Kidney (tissue), 14 donors: ENCODE data around the gene EHD3. TPM values are rescaled to one million over a fixed set of nuclear protein-coding genes. Genes with fewer than 3 reads are reported as not detected.
"Not testable (repeated sequence)": the region's sequence is repeated elsewhere in the genome, so short reads cannot be mapped to it uniquely, and the experiment has no call there.

Source experiments
- DNase-seq, 5 donors: peaks; one replicate each; pipeline ENCODE4 v3.0.0-alpha.2; 2013 to 2020
- FAIRE-seq: peaks from 2 replicates; lab custom pipeline; 2012; peaks lifted over from hg19 to GRCh38; lab: Jason Lieb, UNC
- H3K27ac ChIP-seq, 2 donors: one replicate each; pipeline ENCODE4 v1.7.0; 2013; ENCODE audit warnings: low read depth in 2 of 2, low read length in 2 of 2, inconsistent platforms in 1 of 2
- H3K27me3 ChIP-seq: one replicate; pipeline ENCODE4 v1.7.1; 2013; ENCODE audit warnings: low read length, inconsistent platforms; ENCODE audit not compliant: control insufficient read depth, insufficient read depth
- H3K36me3 ChIP-seq, 3 donors: one replicate each; pipeline versions ENCODE4 v1.7.0 to v1.7.1; 2013; ENCODE audit warnings: low read length in 3 of 3, control low read depth in 1 of 3, inconsistent platforms in 1 of 3; ENCODE audit not compliant: insufficient read depth in 3 of 3, control insufficient read depth in 2 of 3
- H3K4me1 ChIP-seq, 3 donors: one replicate each; pipeline versions ENCODE4 v1.7.0 to v1.7.1; 2013; ENCODE audit warnings: low read length in 3 of 3, inconsistent platforms in 1 of 3, low read depth in 1 of 3; ENCODE audit not compliant: control insufficient read depth in 2 of 3, insufficient read depth in 2 of 3
- H3K4me3 ChIP-seq, 3 donors: one replicate each; pipeline versions ENCODE4 v1.7.0 to v1.8.1; 2013; ENCODE audit warnings: low read length in 3 of 3, control low read depth in 1 of 3, inconsistent platforms in 1 of 3
- H3K9ac ChIP-seq, 3 donors: one replicate each; pipeline versions ENCODE4 v1.7.0 to v1.7.1; 2013; ENCODE audit warnings: low read length in 3 of 3, control low read depth in 1 of 3, inconsistent platforms in 1 of 3
- H3K9me3 ChIP-seq, 3 donors: one replicate each; pipeline versions ENCODE4 v1.7.0 to v1.7.1; 2013; ENCODE audit warnings: low read length in 3 of 3, control low read depth in 1 of 3, inconsistent platforms in 1 of 3; ENCODE audit not compliant: control insufficient read depth in 2 of 3, insufficient read depth in 1 of 3
- intact Hi-C: fragments of 100-400 bp; cut with DNase I; formaldehyde crosslinking; loops from one replicate; pipeline ENCODE4 v1.11.1; 2022
- polyA plus RNA-seq: library from polyadenylated mRNA; stranded (reverse); fragments of 350-450 nt; fragmentation: Illumina TruSeq; extraction: RNeasy Lipid Tissue Mini Kit (QIAGEN cat#74804); gene quantifications from one replicate; pipeline ENCODE4 v1.2.3, GENCODE V29; 2014; ENCODE audit warnings: low read depth, low replicate concordance; ENCODE audit not compliant: insufficient read depth
- total RNA-seq: library from RNA; stranded (reverse); fragmentation: NEBNext Ultra II Directional; extraction: Animal tissue kit (Norgen Biotek cat#: 25700); gene quantifications from one replicate; pipeline ENCODE4 v1.2.1, GENCODE V29; 2021
- TF ChIP-seq, protein P1 (sequence below): IDR thresholded peaks from 3 replicates; pipeline ENCODE4 v1.5.1; 2012; ENCODE audit warnings: mild to moderate bottlenecking, moderate library complexity, borderline replicate concordance; ENCODE audit not compliant: insufficient read depth; ENCODE audit errors: extremely low read depth
- donor health status: control.
- donor health status: control.
- donor health status: control.
- donor health status: control.
- donor health status: control.
- donor health status: DM: yes; HTN: yes; CAD: no.
- donor health status: Normal renal cell carcinoma (clear cell type).

The EHD3 gene
- total and polyA plus RNA-seq, 2 donors from 2014 or later, result 9.5 to 45.3 TPM

DNA sequence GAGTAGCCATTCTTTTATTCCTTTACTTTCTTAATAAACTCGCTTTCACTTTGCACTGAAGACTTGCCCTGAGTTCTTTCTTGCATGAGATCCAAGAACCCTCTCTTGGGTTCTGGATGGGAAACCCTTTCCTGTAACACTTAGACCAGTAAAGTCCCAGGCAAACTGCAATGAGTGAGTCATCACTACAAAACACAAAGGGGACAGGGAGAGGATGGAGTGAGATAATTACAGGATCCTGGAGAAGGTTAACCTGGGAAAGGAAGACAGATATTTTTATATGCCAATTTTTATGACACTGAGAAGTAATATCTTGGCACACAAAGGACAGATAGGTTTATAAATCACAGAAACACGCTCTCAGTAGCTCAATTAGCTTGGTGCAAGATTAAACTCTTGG lies 48.7 kb downstream of the EHD3 start:
- no peak overlapping the region for H3K4me3 ChIP-seq
- H3K27ac ChIP-seq, result no peak overlapping the region
- H3K27me3 ChIP-seq, result no peaks in the 10 kb centered on the region
- H3K4me1 ChIP-seq, result peaks cover 0 to 6% (median 1%) of the 10 kb centered on the region in 3 donors
- DNase-seq, result no peak
- H3K36me3 ChIP-seq, result no peaks in the 10 kb centered on the region
- TF ChIP-seq, protein P1, sequence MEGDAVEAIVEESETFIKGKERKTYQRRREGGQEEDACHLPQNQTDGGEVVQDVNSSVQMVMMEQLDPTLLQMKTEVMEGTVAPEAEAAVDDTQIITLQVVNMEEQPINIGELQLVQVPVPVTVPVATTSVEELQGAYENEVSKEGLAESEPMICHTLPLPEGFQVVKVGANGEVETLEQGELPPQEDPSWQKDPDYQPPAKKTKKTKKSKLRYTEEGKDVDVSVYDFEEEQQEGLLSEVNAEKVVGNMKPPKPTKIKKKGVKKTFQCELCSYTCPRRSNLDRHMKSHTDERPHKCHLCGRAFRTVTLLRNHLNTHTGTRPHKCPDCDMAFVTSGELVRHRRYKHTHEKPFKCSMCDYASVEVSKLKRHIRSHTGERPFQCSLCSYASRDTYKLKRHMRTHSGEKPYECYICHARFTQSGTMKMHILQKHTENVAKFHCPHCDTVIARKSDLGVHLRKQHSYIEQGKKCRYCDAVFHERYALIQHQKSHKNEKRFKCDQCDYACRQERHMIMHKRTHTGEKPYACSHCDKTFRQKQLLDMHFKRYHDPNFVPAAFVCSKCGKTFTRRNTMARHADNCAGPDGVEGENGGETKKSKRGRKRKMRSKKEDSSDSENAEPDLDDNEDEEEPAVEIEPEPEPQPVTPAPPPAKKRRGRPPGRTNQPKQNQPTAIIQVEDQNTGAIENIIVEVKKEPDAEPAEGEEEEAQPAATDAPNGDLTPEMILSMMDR, result no peak
- FAIRE-seq, result no peak
- intact Hi-C loops, result no loop called here
- no peak overlapping the region for H3K9ac ChIP-seq
- H3K9me3 ChIP-seq, result no peaks in the 10 kb centered on the region

DNA sequence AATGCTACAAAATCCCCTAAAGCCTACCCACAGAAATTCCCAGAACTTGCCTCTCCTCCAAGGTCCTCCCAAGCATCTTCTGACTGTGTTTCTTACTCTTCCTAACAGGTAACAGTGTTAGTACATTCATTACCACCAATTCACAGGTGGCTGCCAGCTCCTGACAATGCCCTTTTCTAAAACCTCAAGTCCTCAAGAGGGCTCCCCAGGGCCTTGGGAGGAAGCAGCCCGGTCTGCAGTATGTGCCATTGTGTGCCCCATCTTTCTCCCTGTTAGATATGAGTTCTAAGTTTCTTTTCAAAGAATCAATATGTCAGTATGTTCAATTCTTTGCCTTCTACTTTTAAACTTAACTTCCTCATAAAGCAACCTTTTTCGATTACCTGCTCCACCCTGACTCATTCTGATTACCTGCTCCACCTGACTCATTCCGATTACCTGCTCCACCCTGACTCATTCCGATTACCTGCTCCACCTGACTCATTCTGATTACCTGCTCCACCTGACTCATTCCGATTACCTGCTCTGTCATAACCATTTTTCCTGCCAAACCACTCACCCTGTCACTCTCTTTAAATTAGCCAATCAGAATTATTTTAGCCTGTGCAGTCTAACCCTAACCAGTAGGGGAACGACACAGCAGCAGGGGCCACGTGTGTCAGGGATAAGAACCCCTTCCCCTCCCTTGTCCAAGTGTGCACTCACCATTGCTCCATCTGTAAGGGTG lies 49.4 kb downstream of the EHD3 start:
- H3K4me1 ChIP-seq, FAIRE-seq, H3K9ac ChIP-seq, H3K36me3 ChIP-seq, H3K27me3 ChIP-seq, H3K9me3 ChIP-seq, DNase-seq, intact Hi-C loops, H3K4me3 ChIP-seq, H3K27ac ChIP-seq: not testable (repeated sequence)

DNA sequence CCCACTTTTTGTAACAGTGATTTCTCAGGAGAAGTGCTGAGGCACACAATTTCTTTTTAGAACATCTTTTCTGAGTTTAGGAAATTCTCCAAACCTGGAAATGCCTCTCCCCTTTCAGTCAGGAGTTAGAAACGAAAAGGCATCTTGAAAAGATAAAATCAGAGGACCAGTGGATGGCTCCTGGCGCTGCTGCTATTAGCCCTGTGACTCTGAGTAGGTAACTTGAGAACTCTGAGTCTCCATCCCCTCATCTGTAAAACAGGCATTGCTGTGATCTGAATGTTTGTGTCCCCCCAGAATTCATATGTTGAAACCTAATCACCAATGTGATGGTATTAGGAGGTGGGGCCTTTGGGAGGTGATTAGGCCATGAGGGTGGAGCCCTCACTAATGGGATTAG lies 50.2 kb downstream of the EHD3 start:
- H3K4me1 ChIP-seq, result peaks cover 0 to 9% (median 6%) of the 10 kb centered on the region in 3 donors
- no peak overlapping the region for H3K27ac ChIP-seq
- H3K4me3 ChIP-seq, result no peak overlapping the region
- H3K27me3 ChIP-seq, result no peaks in the 10 kb centered on the region
- H3K9me3 ChIP-seq, result no peaks in the 10 kb centered on the region
- H3K9ac ChIP-seq, result no peak overlapping the region
- no peaks in the 10 kb centered on the region for H3K36me3 ChIP-seq
- DNase-seq (no peak), FAIRE-seq (no peak)
- intact Hi-C loops, result no loop called here
- TF ChIP-seq, protein P1, result no peak

DNA sequence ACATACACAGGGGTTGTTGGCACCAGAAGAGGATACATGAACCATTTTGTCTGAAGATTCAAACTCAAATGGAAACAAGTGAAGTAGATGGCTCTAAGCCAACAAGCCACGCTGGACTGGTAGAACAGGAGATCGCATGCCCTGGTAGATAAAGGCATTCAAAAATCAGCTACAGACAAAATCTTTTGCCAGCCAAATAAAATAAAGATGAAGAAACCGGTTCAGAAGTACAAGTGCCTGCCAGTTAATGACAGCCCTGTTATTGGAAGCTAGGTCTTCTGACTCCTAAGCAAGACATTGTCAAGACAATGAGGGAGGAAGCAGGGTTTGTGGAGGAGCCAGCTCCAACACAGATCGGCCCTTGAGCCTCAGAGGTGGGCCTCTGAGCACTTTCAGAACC lies 52.3 kb downstream of the EHD3 start:
- no peak overlapping the region for H3K9ac ChIP-seq
- no peaks in the 10 kb centered on the region for H3K9me3 ChIP-seq
- intact Hi-C loops, result no loop called here
- peaks cover 0 to 9% (median 6%) of the 10 kb centered on the region in 3 donors for H3K4me1 ChIP-seq
- no peaks in the 10 kb centered on the region for H3K27me3 ChIP-seq
- no peak overlapping the region for H3K27ac ChIP-seq
- FAIRE-seq (no peak), DNase-seq (no peak)
- H3K36me3 ChIP-seq, result no peaks in the 10 kb centered on the region
- no peak overlapping the region for H3K4me3 ChIP-seq
- TF ChIP-seq, protein P1, result no peak
